Stimulated activated CD4-positive, alpha-beta T cell treated with anti-CD3 and anti-CD28 coated beads, TNF-alpha, amount 100 ng/mL, for 24 hours (primary cell): ENCODE measurements around the gene SLC25A21.
"Not testable (repeated sequence)": the region's sequence is repeated elsewhere in the genome, so short reads cannot be mapped to it uniquely, and the experiment has no call there.

Experiments
- DNase-seq, 3 experiments: peaks; one replicate each; pipeline ENCODE4 v3.0.0-alpha.2; 2020; ENCODE audit warnings: low read depth in 3 of 3

Gene SLC25A21

DNA sequence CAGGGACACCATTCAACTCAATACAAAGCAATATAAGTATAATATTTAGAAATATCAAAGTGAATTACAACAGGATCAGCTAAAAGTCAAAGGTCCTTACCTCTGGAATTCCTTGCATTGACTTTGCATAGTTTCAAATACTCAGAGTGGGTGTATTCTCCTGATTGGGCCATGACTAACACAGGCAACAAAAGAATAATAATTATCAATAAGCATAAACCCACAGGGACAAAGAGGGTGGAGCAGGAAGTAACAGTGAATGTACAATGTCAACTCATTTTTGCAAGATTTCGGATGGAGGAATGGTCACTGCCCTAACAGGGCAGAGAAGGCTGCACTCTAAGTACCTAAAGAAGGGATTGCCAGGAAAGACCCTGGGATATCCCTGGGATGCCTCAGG, 303.3 kb downstream of the SLC25A21 start:
- DNase-seq = no peak

DNA sequence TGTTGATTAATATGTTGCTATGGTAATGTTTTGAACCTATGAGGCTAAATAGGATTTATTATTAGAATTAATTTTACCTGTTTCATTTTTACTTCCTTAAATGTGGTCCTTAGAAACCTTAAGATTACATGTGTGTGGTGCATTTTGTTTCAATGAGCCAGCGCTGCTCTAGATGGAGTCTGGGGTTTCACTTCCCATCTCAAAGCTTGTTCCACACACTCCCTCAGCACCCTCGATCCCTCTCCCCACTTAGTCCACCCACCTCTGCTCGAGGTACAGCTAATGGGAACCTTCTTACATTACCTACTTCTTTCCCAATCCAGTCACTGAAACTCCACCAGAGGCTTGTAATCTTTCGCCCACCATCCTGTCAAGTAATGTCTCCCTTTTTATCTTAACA, 305.5 kb downstream of the SLC25A21 start:
- no peak for DNase-seq

DNA sequence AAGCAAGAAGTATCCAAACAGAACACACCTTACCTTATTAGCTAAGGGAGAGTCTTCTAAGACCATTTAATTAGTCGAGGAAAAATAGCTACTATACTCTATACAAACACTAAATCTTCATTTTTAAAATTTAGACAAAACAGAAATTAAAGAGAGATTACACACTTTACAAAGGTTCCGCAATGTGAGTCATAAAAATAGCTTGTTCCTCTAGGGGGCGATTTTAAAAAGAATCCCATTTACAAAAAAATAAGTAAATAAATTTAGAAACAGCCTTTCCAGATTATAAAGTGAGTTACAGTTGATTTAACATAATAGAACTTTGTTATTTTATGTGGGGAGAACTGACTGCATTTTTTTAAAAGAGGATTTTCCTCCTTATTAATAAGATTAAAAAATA, 309.1 kb downstream of the SLC25A21 start:
- no peak for DNase-seq

DNA sequence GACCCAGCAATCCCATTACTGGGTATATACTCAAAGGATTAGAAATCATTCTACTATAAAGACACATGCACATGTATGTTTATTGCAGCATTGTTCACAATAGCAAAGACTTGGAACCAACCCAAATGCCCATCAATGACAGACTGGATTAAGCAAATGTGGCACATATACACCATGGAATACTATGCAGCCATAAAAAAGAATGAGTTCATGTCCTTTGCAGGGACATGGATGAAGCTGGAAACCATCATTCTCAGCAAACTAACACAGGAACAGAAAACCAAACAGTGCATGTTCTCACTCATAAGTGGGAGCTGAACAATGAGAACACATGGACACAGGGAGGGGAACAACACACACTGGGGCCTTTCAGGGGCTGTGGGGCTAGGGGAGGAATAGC, 310.2 kb downstream of the SLC25A21 start:
- not testable (repeated sequence) for DNase-seq

DNA sequence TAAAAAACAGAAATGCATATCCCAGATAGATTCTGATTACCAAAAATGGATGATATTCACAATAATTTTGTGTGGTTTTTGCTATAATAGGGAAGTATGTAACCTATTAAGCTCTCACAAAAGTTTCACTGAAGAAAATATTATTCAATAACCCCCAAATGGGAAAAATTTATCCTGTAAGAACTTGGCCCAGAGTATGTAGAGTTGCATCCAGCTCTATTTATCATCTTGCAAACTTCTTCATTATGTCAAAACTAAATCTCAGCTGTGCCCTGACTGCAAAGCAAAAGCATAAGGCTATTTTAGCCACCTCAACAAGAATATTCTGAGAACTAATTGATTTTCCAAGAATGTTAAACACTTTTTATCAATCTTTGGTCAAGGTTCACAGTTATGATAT, 311.6 kb downstream of the SLC25A21 start:
- no peak for DNase-seq

DNA sequence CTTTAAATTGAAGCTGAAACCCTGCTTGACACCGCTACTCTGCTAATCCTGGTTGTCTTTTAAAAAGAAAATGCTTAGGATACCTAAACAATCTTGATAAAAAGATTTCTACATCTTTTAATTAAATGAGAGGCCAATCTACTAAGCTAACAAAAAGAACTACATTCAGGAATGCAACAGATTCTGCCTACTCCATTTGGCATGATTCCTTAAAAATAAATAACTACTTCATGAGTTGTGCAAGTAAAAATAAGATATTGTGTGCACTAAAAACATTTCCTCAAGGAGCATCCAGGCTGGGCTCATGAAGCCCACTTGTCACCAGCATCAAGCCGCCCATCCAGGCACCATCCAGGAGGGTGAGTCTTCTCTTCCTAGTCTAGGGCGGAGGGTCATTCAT, 313.3 kb downstream of the SLC25A21 start:
- no peak for DNase-seq

DNA sequence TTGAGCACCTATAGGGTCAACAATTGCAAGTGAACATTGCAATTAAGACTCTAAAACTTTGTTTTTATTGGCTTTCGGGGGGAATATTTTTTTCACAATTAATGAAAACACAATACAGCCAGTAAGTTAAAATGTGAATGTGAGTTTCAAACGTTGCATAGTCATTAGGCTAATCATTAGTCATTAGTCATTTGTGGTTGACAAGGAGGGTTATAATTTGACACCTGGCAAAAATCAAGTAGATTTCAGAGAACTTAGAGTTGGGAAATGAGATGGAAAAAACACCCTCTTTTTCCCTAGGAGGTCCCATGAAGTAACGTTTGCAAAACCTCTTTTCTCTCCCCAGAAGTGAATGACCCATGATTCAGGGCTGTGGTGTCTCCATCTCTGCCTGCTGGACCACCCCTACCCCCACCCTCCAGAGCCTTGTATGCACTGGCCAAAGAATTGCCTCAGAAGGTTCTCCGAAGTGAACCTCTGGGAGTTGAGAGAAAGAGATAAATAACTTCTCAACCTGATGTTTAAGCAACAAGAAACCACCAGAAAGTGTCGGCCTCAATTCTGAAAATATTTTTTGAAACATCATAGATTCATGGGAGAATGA, 314.5 kb downstream of the SLC25A21 start:
- no peak for DNase-seq

DNA sequence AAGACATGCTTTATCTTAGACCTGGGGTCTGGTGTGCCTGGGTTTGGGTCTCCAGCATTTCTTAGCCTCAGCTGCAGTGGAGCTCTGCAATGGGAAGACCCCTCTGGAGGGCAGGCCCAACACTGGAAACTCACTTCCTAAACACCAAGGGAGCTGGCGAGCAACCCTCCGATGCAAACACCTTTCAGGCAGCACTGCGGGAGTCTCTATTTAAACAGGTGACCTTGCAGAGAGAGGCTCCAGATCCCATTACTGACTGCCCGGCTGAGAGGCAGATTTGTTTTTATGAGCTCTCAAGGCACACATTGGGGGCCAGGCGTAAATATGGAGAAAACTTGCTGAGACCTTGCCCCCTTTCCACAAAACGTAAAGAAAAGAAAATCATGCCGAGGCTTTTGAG, 315.3 kb downstream of the SLC25A21 start:
- no peak for DNase-seq

DNA sequence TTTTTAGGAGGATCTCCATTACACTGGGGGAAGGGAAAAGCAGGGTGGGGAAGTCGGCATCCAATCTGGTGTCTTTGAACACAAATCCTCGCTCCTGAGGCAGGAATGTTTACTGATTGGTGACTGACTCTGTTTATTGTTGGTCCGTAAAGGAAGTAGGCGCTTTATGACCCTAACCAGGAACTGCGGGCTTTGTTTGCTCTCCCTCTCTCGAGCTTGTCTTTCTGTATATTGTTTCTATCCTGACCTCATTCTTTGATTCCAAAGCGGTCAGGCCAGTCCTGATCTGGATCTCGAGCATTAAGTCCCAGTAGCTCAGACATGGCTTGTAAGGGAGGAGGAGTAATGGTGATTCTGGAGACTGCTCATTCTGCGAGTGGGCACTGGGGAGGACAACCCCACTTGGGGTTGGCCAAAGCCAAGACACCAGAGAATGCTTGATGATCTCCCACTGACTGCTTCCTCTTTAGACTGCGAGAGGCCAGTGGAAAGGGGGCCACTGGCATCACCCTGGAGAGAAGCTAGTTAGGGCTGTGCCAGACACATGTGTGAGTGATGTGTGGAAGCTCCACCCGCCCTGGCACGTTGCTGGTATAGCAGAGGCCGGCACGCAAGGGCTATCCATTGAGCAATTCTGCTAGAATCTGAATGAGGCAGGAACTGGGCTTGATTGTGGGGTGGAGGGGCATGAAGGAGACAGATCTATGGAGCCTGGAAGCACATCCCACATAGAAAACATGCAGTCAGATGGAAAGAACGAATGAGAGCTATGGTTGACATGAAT, 316.1 kb downstream of the SLC25A21 start:
- no peak for DNase-seq

DNA sequence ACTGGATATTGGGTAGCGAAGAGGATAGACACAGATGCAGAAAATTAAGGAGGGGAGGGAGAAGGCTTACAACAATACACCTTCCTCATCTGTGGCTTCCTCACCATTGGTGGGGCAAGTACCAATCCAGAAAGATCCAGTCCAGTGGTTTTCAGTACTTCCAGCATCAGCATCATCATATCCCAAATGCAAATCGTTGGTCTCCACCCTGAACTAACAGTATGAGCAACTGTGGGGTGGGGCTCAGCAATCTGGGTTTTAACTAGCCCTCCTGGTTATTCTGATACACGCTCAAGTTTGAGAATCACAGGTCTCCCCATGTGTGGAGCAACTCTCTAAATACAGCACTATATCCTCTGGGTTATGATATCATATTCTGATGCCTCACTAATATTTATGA, 317.0 kb downstream of the SLC25A21 start:
- no peak for DNase-seq

DNA sequence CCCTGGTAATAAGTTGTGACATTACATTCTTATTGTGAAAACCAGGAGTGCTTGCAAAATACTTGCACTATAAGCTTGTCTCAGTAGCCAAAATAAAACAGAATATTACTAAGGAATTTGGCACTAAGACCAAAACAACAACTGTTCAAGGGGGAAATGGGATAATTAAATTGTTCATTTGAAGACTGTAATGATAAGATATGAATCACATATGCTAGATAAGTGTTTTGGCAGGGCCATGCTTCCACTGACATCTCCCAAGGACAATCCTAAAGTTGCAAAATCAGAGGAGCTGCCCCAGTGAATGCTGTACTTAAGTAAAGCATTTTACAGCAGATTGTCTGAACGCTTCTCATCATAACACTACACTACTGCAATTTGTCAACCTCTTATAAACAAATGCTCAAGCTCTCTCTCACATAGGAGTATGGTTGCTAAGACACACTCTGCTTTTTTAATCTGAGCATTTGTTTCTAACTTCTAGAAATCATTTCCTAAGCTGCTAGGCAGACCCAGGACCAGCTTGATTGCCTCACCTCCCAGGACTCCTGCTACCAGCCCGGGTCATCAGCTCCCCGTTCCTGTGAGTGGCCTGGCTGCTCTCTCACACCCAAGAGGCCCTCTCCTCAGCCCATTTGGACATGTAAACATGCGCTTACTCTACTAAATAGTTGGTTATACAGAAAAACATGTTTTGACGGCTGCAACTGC, 319.3 kb downstream of the SLC25A21 start:
- DNase-seq = no peak

DNA sequence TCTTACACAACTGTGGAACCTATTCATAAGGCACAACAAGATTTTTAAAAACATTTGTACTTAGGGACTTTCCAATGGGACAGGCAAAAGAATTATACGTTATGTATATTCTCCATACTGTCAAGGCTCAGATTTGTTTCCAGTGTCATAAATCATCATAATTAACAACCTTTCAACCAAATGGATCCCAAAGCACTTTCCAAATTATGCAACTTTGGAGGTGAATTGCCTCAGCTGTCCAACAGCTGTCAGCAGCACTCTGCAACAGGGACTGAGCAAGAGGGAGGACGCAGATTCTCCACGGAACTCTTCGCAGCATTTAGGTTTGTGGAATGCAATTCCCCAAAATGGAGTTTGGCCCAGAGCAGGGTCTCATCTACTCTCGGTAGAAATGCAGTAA, 324.2 kb downstream of the SLC25A21 start:
- DNase-seq = no peak

DNA sequence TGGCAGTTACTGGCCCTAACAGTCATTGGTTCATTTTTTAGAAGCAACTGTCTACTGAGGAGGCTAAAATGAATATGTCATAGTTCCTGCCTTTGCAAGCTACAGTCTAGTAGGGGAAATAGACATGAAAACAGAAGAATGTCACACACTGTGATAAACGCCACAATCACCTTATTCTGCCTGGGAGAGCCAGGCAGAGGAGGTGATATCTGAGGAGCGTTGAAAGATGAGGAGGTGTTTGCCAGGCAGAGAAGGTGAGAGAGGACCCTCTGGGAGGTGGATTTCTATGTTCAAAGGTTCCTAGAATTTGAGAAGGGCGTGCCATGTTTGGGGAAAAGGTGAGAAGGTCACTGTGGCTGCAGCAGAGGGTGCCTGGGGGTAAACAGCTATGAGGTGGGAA, 325.0 kb downstream of the SLC25A21 start:
- DNase-seq = no peak

DNA sequence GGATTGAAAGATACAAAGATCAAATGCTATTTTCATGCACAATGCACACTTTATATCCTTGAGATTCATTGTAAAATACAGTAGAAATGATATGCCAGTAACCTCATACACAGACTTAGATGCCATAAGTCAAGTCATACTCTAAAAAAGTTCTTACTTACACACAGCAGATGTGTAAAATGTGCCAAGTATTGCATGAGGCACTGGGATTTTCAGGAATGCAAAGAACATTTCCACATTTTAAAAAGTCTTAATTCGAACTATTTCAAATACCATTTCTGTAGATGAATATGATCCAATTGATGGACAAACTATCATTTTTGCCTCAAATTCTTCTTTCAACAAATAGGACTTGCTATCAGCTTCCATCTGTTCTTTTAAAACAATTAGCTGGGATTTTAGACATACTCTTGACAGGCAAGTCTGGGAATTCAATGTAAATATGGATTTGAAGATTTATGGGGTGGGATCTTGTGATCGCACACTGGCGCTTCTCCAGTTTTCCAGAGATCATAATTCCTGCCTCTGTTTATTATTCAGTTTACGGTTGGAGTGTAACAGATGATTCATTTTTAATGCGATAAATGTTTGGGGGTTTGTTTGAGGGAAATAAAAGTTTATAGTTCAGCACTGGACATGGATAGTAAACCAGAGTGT, 326.9 kb downstream of the SLC25A21 start:
- no peak for DNase-seq

DNA sequence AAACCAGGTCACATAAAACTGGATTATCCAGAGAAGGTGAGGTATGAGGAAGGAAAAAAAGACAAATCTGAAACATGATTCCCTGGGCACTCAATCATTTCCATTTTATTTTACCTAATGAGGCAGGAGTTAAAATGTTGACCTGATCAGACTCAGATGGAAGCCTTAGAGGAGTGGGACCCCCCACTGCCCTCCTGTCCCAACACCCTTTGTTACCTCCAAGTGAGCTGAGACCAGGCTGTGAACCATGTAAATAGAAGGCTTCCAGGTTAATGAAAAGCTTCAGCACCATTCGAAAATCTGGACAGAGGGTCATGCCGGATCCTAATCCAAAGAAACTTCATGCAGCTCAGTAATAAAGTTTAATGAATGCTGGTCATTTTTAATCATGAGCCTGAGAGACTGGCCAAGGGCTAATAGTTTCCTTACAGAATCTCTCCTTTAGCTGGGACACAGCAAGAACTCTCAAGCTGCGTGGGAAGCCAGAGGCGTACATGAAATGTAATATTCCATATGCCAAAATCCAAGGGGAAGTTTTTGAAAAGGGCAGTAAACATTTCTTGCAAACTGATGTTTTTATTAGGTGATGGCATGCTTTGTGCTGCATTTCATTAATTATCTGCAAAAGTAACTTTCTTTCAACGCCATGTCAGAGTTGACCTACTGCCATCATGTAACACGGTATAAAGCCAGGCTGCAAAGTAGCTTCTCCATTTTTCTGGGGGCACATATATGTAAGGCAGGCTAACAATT, 327.8 kb downstream of the SLC25A21 start:
- DNase-seq = no peak

DNA sequence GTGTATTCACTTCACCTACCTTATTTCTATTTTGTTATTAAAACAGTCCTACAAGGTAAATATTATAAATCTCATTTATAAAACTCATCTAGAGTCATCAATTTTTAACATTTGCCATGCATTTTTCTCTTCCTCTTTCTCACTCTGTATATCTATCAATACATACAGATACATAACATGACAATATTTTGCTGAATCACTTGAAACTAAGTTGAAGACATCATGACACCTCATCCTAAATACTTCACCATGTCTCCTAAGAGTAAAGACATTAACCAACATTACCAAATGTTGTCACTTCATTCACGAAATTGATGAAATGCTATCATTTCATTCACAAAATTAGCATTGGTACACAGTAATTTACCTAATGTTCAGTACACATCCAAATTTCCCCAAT, 329.0 kb downstream of the SLC25A21 start:
- no peak for DNase-seq

DNA sequence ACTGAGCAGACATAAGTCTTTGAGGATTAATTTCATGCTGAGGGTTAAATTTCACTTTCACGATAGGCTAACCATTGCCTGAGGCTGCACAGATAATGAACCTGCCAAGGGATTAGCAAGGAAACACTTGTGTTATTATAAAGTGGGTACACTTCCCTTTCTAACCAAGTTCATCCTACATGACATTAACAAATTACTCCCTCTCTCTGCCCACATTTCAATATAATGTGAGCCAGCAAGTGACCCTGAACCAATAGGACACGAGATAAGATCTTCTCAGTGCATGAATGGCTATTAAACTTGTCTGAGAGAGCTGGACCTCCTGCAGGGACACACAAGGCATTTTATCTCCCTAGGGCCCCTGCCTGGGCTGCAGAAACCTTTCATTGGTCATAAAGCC, 337.3 kb downstream of the SLC25A21 start:
- DNase-seq = no peak

DNA sequence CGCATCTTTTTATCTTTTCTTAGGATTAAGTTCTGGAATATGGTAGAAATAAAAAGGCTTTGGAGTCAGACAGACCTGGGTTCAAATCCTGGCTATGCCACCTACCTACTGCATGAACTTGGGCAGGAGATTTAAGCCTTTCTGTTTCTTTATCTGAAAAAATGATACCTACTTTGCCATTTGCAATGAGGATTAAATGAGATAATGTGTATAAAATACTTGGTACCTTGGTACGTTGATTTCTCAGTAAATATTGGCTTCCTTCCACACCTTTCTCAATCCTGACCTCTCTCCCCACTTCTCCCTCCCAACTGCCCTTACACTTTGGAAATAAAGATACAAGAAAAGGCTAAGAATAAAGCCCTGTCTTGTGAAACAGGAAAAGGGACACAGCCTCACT, 338.1 kb downstream of the SLC25A21 start:
- DNase-seq = no peak

DNA sequence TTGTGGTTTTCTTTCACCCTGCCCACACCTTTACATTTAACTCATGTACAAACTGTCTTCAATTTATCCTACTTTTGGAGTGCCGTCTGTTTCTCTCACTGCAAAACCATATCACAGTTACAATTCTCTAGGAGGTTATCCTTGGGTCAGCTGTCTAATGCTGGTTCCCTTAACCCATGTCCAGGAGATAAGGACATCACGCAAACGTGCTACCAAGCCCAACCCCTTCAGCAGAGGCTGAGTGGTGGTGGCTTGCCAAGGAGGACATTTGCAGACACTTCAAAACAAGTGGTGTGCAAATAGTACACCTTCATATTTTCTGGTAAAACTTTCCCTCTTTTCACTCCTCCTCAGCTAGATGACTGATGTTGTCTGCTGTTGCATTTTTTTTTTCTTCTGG, 342.9 kb downstream of the SLC25A21 start:
- DNase-seq = no peak

DNA sequence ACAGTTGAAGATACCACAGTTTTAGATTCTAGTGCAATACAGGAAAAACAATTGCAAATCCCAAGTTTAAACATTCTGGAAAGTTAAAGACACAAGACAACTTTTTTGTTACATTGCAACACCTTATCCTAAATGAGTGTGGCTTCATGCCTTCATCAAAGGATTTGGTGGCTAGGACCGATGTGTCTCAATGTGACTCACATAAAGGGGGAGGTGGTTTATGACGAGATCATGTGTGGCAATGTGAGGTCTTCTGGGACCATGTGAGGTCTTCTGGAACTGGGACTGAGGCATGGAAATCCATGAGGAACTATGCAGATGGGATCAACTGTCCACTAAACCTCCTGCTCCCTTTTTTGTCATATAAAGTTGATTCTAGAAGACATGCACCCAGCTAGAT, 344.5 kb downstream of the SLC25A21 start:
- DNase-seq = no peak

DNA sequence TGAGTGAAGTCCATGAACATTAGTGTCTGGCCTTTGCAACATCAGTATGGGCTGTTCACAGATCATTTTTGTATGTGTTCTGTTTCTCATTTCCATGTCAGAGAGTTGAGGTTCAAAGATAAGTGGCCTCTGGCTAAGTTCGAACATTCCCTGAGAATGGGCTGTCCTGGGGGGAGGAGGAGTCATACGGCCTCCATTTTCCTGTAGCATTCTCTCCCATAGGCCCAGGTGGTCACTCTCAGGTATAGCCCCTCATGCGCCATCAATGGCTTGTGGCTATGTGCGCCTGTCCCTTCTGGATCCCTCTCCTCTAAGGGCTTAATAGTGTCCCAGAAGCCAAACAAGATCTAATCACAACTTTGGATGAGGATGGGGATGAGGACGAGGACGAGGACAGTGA, 345.8 kb downstream of the SLC25A21 start:
- DNase-seq = no peak

DNA sequence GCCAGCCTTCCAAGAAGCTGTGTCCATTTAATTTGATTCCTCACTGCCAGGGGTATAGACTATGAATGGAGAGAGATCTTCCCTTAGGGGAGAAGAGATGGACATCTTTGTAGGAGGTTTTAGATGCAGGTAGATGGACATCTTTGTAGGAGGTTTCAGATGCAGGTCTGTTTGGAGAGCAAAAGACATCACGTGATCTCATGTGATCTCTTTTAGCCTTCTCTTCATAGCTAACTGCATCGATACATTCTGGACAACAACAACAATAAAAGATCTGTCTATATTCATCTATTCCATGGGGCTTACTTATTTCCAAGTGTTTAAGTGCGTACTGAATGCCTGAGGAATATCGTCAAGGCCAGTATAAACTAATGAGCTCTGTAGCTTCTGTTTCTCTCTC, 347.6 kb downstream of the SLC25A21 start:
- DNase-seq = no peak
